Hepatocyte (in vitro differentiated cells): ENCODE measurements around the gene ZNF496. TPM values are rescaled to one million over a fixed set of nuclear protein-coding genes. Genes with fewer than 3 reads are reported as not detected.

ENCODE experiments used
- DNase-seq: peaks from one replicate; pipeline ENCODE4 v3.0.0-alpha.2; 2016; ENCODE audit warnings: low spot score
- H2AFZ ChIP-seq: fragments of 200-600 bp; sonication (generic); 2 replicates; pipeline ENCODE4 v1.6.0; 2016; ENCODE audit warnings: antibody characterized with exemption, mild to moderate bottlenecking
- H3K27ac ChIP-seq: fragments of 200-600 bp; sonication (generic); 2 replicates; pipeline ENCODE4 v1.5.1; 2016; ENCODE audit warnings: mild to moderate bottlenecking
- H3K27me3 ChIP-seq: fragments of 200-600 bp; sonication (generic); 2 replicates; pipeline ENCODE4 v1.6.1; 2016
- H3K36me3 ChIP-seq: fragments of 200-600 bp; sonication (generic); replicated peaks from 2 replicates; pipeline ENCODE4 v1.5.1; 2016; ENCODE audit warnings: low read depth; ENCODE audit not compliant: insufficient read depth
- H3K4me1 ChIP-seq: fragments of 200-600 bp; sonication (generic); 2 replicates; pipeline ENCODE4 v1.5.1; 2016; ENCODE audit warnings: mild to moderate bottlenecking, moderate library complexity; ENCODE audit not compliant: insufficient read depth
- H3K4me2 ChIP-seq: fragments of 200-600 bp; sonication (generic); 2 replicates; pipeline ENCODE4 v1.6.0; 2016
- H3K4me3 ChIP-seq: fragments of 200-600 bp; sonication (generic); 2 replicates; pipeline ENCODE4 v1.5.1; 2016; ENCODE audit warnings: mild to moderate bottlenecking
- H3K79me2 ChIP-seq: fragments of 200-600 bp; sonication (generic); 2 replicates; pipeline ENCODE4 v1.6.0; 2017; ENCODE audit warnings: mild to moderate bottlenecking
- H3K9me2 ChIP-seq: fragments of 200-600 bp; sonication (generic); replicated peaks from 2 replicates; pipeline ENCODE4 v1.6.0; 2017; ENCODE audit warnings: mild to moderate bottlenecking; ENCODE audit not compliant: insufficient read depth
- H3K9me3 ChIP-seq: fragments of 200-600 bp; sonication (generic); 2 replicates; pipeline ENCODE4 v1.5.1; 2016; ENCODE audit warnings: low read depth, mild to moderate bottlenecking
- H4K20me1 ChIP-seq: fragments of 200-600 bp; sonication (generic); 2 replicates; pipeline ENCODE4 v1.6.0; 2016; ENCODE audit warnings: mild to moderate bottlenecking; ENCODE audit not compliant: insufficient read depth, poor library complexity, severe bottlenecking
- CTCF ChIP-seq: fragments of 200-600 bp; sonication (generic); IDR thresholded peaks from 2 replicates; pipeline ENCODE4 v1.5.1; 2016; ENCODE audit warnings: antibody characterized with exemption, mild to moderate bottlenecking; ENCODE audit not compliant: poor library complexity
- EZH2 ChIP-seq: fragments of 200-600 bp; sonication (generic); IDR thresholded peaks from 2 replicates; pipeline ENCODE4 v1.6.1; 2016; ENCODE audit warnings: antibody characterized with exemption, mild to moderate bottlenecking, borderline replicate concordance
- EZH2phosphoT487 ChIP-seq: fragments of 200-600 bp; sonication (generic); IDR thresholded peaks from one replicate; pipeline ENCODE4 v1.6.1; 2018; ENCODE audit warnings: antibody characterized with exemption, mild to moderate bottlenecking, low read depth, moderate library complexity; ENCODE audit not compliant: unreplicated experiment, severe bottlenecking
- WGBS: methylation state at CpG from one replicate; pipeline ENCODE4 v1.1.6; 2016; ENCODE audit warnings: low lambda C conversion rate; ENCODE audit errors: missing lambda C conversion rate; 5-methylcytosine and 5-hydroxymethylcytosine counted together
- polyA plus RNA-seq: library from polyadenylated mRNA; unstranded; fragments of >200 nt; fragmentation: Nextera tagmentation; extraction: Ambion mirVana; gene quantifications from 2 replicates; pipeline ENCODE4 v1.2.1, GENCODE V29; 2016
- total RNA-seq: library from RNA; depleted of rRNA; stranded (reverse); fragments of >200 nt; gene quantifications from 2 replicates; pipeline ENCODE4 v1.2.3, GENCODE V29; 2014

The ZNF496 gene
- total and polyA plus RNA-seq, 2 experiments from 2014 or later, result 10.5 to 16.5 TPM

DNA sequence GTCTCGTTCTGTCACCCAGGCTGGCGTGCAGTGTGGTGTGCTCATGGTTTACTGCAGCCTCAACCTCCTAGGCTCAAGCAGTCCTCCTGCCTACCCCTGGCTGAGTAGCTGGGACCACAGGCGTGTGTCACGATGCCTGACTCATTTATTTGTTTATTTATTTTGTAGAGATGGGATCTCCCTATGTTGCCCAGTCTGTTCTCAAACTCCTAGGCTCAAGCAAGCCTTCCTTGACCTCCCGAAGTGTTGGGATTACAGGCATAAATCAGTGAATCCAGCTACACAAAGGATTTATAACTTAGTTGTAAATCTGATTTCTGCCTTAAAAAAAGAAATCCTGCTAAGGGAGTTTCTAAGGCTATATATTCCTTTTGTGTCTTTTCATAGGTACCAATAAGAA, 30.5 kb upstream of the ZNF496 start:
- H3K27ac ChIP-seq, result no peak overlapping the region
- no peaks in the 10 kb centered on the region for H4K20me1 ChIP-seq
- no peak for TF ChIP-seq EZH2
- no peak for TF ChIP-seq CTCF
- TF ChIP-seq EZH2phosphoT487, result no peak
- no peak overlapping the region for H2AFZ ChIP-seq
- no peaks in the 10 kb centered on the region for H3K27me3 ChIP-seq
- 87% methylated on average over 5 of the region's 5 CpGs for WGBS
- H3K4me3 ChIP-seq, result no peak overlapping the region
- H3K4me2 ChIP-seq, result no peak overlapping the region
- no peaks in the 10 kb centered on the region for H3K9me3 ChIP-seq
- no peaks in the 10 kb centered on the region for H3K36me3 ChIP-seq
- peaks cover 3% of the 10 kb centered on the region for H3K4me1 ChIP-seq
- H3K79me2 ChIP-seq, result no peaks in the 10 kb centered on the region
- no peaks in the 10 kb centered on the region for H3K9me2 ChIP-seq
- DNase-seq, result no peak

- Histone ChIP-seq H3K4me3 (no peak overlapping the region), H2AFZ (peak overlapping the region; percentile 25), H3K79me2 (no peaks in the 10 kb centered on the region), H4K20me1 (no peaks in the 10 kb centered on the region), H3K27ac (no peak overlapping the region), H3K4me1 (peaks cover 11% of the 10 kb centered on the region), H3K9me3 (no peaks in the 10 kb centered on the region), H3K9me2 (no peaks in the 10 kb centered on the region), H3K36me3 (no peaks in the 10 kb centered on the region), H3K27me3 (no peaks in the 10 kb centered on the region), H3K4me2 (no peak overlapping the region)
- TF ChIP-seq CTCF (no peak), EZH2 (no peak), EZH2phosphoT487 (no peak)
- DNase-seq, result peak; percentile 46
- 53% methylated on average over 11 of the region's 11 CpGs for WGBS
Measured at GRCh38 chr1:247360991-247361731, 29.5 kb upstream of the ZNF496 start.

DNA sequence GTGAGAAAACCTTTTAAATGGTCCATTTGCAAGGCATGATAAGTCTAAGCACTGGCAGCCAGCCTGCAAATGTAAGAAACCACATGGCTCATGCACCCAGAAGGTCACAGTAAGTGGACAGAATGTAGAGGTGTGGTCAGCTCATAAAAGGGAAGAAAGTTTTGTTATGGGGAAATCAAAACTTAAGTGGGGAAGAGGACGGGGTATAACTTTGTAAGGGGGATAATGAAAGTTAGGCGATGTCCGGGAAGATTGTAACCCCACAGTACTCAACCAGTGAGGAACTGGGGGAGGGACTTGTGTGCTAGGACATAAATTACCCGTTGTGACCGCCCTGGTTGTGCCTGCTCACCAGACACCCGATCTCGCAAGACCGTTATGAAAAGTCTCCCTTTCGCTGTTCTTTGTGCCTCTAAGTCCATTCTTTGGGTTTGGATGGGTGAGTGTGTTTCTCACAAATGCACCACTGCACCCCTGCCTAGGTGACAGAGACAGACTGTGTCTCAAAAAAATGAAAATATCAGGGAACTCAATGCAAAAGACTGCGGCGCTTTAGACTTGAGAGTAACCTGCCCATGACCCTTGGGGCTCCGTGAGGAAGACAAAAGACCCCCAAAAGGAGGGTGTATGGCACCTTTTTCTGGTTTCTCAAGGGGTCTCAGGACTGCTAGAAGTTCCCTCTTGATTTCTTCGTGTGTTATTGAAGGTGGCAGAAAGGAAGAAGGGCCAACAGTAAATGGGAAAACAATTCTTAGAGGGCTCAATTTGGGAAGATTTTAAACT, 28.6 kb upstream of the ZNF496 start:
- 81% methylated on average over 13 of the region's 13 CpGs for WGBS
- no peak overlapping the region for H2AFZ ChIP-seq

More for the DNA sequence above, 28.6 kb upstream of the ZNF496 start:
- Histone ChIP-seq H3K9me2 (no peaks in the 10 kb centered on the region), H3K36me3 (no peaks in the 10 kb centered on the region), H3K4me1 (peaks cover 11% of the 10 kb centered on the region), H3K4me3 (no peak overlapping the region), H3K27me3 (no peaks in the 10 kb centered on the region), H3K9me3 (no peaks in the 10 kb centered on the region), H3K4me2 (no peak overlapping the region), H3K27ac (no peak overlapping the region), H4K20me1 (no peaks in the 10 kb centered on the region), H3K79me2 (no peaks in the 10 kb centered on the region)
- TF ChIP-seq EZH2 (no peak), CTCF (no peak), EZH2phosphoT487 (no peak)
- no peak for DNase-seq
